Hepatocyte (in vitro differentiated cells): ENCODE measurements around the gene AGBL3. TPM values are rescaled to one million over a fixed set of nuclear protein-coding genes. Genes with fewer than 3 reads are reported as not detected.
A peak's percentile ranks its signal among the peaks of the same experiment; 100 is the strongest.

ENCODE experiments used
- DNase-seq: peaks from one replicate; pipeline ENCODE4 v3.0.0-alpha.2; 2016; ENCODE audit warnings: low spot score
- H2AFZ ChIP-seq: fragments of 200-600 bp; sonication (generic); 2 replicates; pipeline ENCODE4 v1.6.0; 2016; ENCODE audit warnings: antibody characterized with exemption, mild to moderate bottlenecking
- H3K27ac ChIP-seq: fragments of 200-600 bp; sonication (generic); 2 replicates; pipeline ENCODE4 v1.5.1; 2016; ENCODE audit warnings: mild to moderate bottlenecking
- H3K27me3 ChIP-seq: fragments of 200-600 bp; sonication (generic); 2 replicates; pipeline ENCODE4 v1.6.1; 2016
- H3K36me3 ChIP-seq: fragments of 200-600 bp; sonication (generic); replicated peaks from 2 replicates; pipeline ENCODE4 v1.5.1; 2016; ENCODE audit warnings: low read depth; ENCODE audit not compliant: insufficient read depth
- H3K4me1 ChIP-seq: fragments of 200-600 bp; sonication (generic); 2 replicates; pipeline ENCODE4 v1.5.1; 2016; ENCODE audit warnings: mild to moderate bottlenecking, moderate library complexity; ENCODE audit not compliant: insufficient read depth
- H3K4me2 ChIP-seq: fragments of 200-600 bp; sonication (generic); 2 replicates; pipeline ENCODE4 v1.6.0; 2016
- H3K4me3 ChIP-seq: fragments of 200-600 bp; sonication (generic); 2 replicates; pipeline ENCODE4 v1.5.1; 2016; ENCODE audit warnings: mild to moderate bottlenecking
- H3K79me2 ChIP-seq: fragments of 200-600 bp; sonication (generic); 2 replicates; pipeline ENCODE4 v1.6.0; 2017; ENCODE audit warnings: mild to moderate bottlenecking
- H3K9me2 ChIP-seq: fragments of 200-600 bp; sonication (generic); replicated peaks from 2 replicates; pipeline ENCODE4 v1.6.0; 2017; ENCODE audit warnings: mild to moderate bottlenecking; ENCODE audit not compliant: insufficient read depth
- H3K9me3 ChIP-seq: fragments of 200-600 bp; sonication (generic); 2 replicates; pipeline ENCODE4 v1.5.1; 2016; ENCODE audit warnings: low read depth, mild to moderate bottlenecking
- H4K20me1 ChIP-seq: fragments of 200-600 bp; sonication (generic); 2 replicates; pipeline ENCODE4 v1.6.0; 2016; ENCODE audit warnings: mild to moderate bottlenecking; ENCODE audit not compliant: insufficient read depth, poor library complexity, severe bottlenecking
- CTCF ChIP-seq: fragments of 200-600 bp; sonication (generic); IDR thresholded peaks from 2 replicates; pipeline ENCODE4 v1.5.1; 2016; ENCODE audit warnings: antibody characterized with exemption, mild to moderate bottlenecking; ENCODE audit not compliant: poor library complexity
- EZH2 ChIP-seq: fragments of 200-600 bp; sonication (generic); IDR thresholded peaks from 2 replicates; pipeline ENCODE4 v1.6.1; 2016; ENCODE audit warnings: antibody characterized with exemption, mild to moderate bottlenecking, borderline replicate concordance
- EZH2phosphoT487 ChIP-seq: fragments of 200-600 bp; sonication (generic); IDR thresholded peaks from one replicate; pipeline ENCODE4 v1.6.1; 2018; ENCODE audit warnings: antibody characterized with exemption, mild to moderate bottlenecking, low read depth, moderate library complexity; ENCODE audit not compliant: unreplicated experiment, severe bottlenecking
- WGBS: methylation state at CpG from one replicate; pipeline ENCODE4 v1.1.6; 2016; ENCODE audit warnings: low lambda C conversion rate; ENCODE audit errors: missing lambda C conversion rate; 5-methylcytosine and 5-hydroxymethylcytosine counted together
- polyA plus RNA-seq: library from polyadenylated mRNA; unstranded; fragments of >200 nt; fragmentation: Nextera tagmentation; extraction: Ambion mirVana; gene quantifications from 2 replicates; pipeline ENCODE4 v1.2.1, GENCODE V29; 2016
- total RNA-seq: library from RNA; depleted of rRNA; stranded (reverse); fragments of >200 nt; gene quantifications from 2 replicates; pipeline ENCODE4 v1.2.3, GENCODE V29; 2014

The AGBL3 gene
- total and polyA plus RNA-seq, 2 experiments from 2014 or later = 2.3 to 6.4 TPM

- peaks cover 48% of the 10 kb centered on the region for H3K4me1 ChIP-seq
Observed at GRCh38 chr7:134997214-134997885, 11.0 kb downstream of the AGBL3 start.

GRCh38 chr7:134999136-134999535, 12.8 kb downstream of the AGBL3 start:
- Histone ChIP-seq H3K36me3 (no peaks in the 10 kb centered on the region), H3K4me3 (no peak overlapping the region), H3K4me1 (peaks cover 30% of the 10 kb centered on the region), H3K79me2 (no peaks in the 10 kb centered on the region), H4K20me1 (no peaks in the 10 kb centered on the region), H3K9me3 (no peaks in the 10 kb centered on the region), H3K9me2 (no peaks in the 10 kb centered on the region), H3K4me2 (no peak overlapping the region), H3K27me3 (no peaks in the 10 kb centered on the region), H3K27ac (no peak overlapping the region), H2AFZ (no peak overlapping the region)
- TF ChIP-seq EZH2phosphoT487 (no peak), EZH2 (no peak), CTCF (no peak)
- no peak for DNase-seq
- WGBS = 97% methylated on average over 3 of the region's 3 CpGs

More at GRCh38 chr7:134997214-134997885, 11.0 kb downstream of the AGBL3 start:
- no peak overlapping the region for H2AFZ ChIP-seq
- peak overlapping the region; percentile 69 for H3K27ac ChIP-seq
- 83% methylated on average over 3 of the region's 3 CpGs for WGBS
- no peak for TF ChIP-seq EZH2phosphoT487
- no peak for TF ChIP-seq EZH2
- TF ChIP-seq CTCF = no peak
- peak; percentile 13 for DNase-seq
- H3K9me2 ChIP-seq = no peaks in the 10 kb centered on the region
- H3K79me2 ChIP-seq = no peaks in the 10 kb centered on the region
- H3K4me2 ChIP-seq = no peak overlapping the region
- no peak overlapping the region for H3K4me3 ChIP-seq
- no peaks in the 10 kb centered on the region for H3K36me3 ChIP-seq
- H3K27me3 ChIP-seq = no peaks in the 10 kb centered on the region
- H4K20me1 ChIP-seq = no peaks in the 10 kb centered on the region
- no peaks in the 10 kb centered on the region for H3K9me3 ChIP-seq

- H3K4me1 ChIP-seq = peaks cover 10% of the 10 kb centered on the region
- TF ChIP-seq EZH2 (no peak), EZH2phosphoT487 (no peak), CTCF (no peak)
- no peak overlapping the region for H3K27ac ChIP-seq
- no peak overlapping the region for H2AFZ ChIP-seq
- H3K27me3 ChIP-seq = no peaks in the 10 kb centered on the region
- H3K9me2 ChIP-seq = no peaks in the 10 kb centered on the region
- H3K4me3 ChIP-seq = no peak overlapping the region
- DNase-seq = no peak
- no peak overlapping the region for H3K4me2 ChIP-seq
- no peaks in the 10 kb centered on the region for H4K20me1 ChIP-seq
- no peaks in the 10 kb centered on the region for H3K36me3 ChIP-seq
- H3K79me2 ChIP-seq = no peaks in the 10 kb centered on the region
- H3K9me3 ChIP-seq = no peaks in the 10 kb centered on the region
- 63% methylated on average over 1 of the region's 1 CpG for WGBS
Observed at GRCh38 chr7:135001390-135002165, 15.3 kb downstream of the AGBL3 start.
